Measurements from ENCODE around the gene PRKCA. TPM values are rescaled to one million over a fixed set of nuclear protein-coding genes. Genes with fewer than 3 reads are reported as not detected.
A peak's percentile ranks its signal among the peaks of the same experiment; 100 is the strongest.

Gene PRKCA
- total and polyA plus RNA-seq, 9 of the 15 experiments (the other 6 are each of a cell fraction or from before 2014, with no cell fraction given) = 3.2 to 33.0 (median 17.8) TPM

DNA sequence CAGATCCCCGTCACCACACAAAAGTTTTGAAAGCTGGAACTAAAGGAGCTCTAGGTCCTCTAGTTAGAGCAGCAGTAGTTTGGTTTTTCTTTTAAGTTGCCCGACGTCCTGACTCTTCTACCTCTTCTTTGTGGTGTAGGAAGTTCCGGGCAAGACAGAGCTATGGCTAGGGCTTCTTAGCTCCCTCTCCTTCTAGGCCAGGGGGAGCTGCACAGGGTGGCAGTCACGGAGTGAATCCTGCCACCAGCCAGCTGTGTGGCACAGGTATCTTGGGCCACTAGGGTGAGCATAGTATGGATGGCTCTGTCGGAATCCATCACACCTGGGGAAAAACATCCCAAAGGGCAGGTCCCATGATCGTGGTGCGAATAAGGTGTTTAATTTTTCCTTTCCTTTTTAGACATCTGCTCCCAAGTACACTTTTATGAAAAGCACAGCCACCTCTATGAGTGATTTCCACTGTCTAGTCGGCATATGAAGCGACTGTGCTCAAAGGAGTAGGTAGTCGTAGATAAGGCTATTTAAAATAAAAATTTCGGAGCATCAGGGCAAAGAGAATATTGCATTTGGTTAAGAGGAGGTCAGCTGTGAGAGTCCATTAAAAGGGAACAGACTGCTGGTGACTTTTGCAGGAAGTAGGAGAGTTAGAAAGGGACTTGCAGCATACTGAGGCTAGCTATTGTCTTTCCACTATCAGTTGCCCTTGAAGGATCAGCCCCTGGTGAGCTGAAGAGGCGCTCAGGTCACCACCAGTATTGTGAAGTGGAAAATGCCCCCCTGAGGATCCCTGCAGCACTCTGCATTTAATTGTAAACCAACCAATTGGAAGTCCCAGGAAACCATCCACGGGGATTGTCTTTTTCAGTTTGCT is 2.1 kb downstream of the PRKCA start (continued):
- 0 out of 2 replicates have a peak, but pooled peaks have one; percentile 52 for TF ChIP-seq TRIM25 (IDR thresholded peaks at IDR 0.05; ENCODE audit: borderline replicate concordance)
- TF ChIP-seq SOX6 (IDR thresholded peaks at IDR 0.05) = peak; percentile 78
- no peak for TF ChIP-seq ETV6 (IDR thresholded peaks at IDR 0.05; ENCODE audit: borderline replicate concordance in 1 of 2, low read depth in 2 of 2, low read length in 1 of 2)
- no peak for TF ChIP-seq ETV6 (CRISPR knock-in tag; IDR thresholded peaks at IDR 0.05; ENCODE audit: borderline replicate concordance)
- TF ChIP-seq DPF2 (IDR thresholded peaks at IDR 0.05) = peak; percentile 44; the same call in 1 of the 2 replicates
- no peak for TF ChIP-seq ZC3H8 (IDR thresholded peaks at IDR 0.05)
- peak; percentile 18 for TF ChIP-seq KAT2B (IDR thresholded peaks at IDR 0.05; ENCODE audit: low read depth, low read length)
- TF ChIP-seq ZSCAN29 (IDR thresholded peaks at IDR 0.05) = no peak
- TF ChIP-seq NR2C1 (IDR thresholded peaks at IDR 0.05) = peak; percentile 21; the same call in 1 of the 2 replicates
- no peak for TF ChIP-seq NR2C1 (tag; IDR thresholded peaks at IDR 0.05)
- peak; percentile 61 for TF ChIP-seq ZNF316 (IDR thresholded peaks at IDR 0.05)
- peak; percentile 65; the same call in 1 of the 2 replicates for TF ChIP-seq ARID3A (IDR thresholded peaks at IDR 0.05; ENCODE audit: borderline replicate concordance, low read depth, low read length)
- TF ChIP-seq, protein P1, sequence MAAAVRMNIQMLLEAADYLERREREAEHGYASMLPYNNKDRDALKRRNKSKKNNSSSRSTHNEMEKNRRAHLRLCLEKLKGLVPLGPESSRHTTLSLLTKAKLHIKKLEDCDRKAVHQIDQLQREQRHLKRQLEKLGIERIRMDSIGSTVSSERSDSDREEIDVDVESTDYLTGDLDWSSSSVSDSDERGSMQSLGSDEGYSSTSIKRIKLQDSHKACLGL (CRISPR knock-in tag; IDR thresholded peaks at IDR 0.05; ENCODE audit: borderline replicate concordance, poor library complexity, severe bottlenecking) = no peak
- TF ChIP-seq CBFB (CRISPR knock-in tag; IDR thresholded peaks at IDR 0.05) = no peak
- peak; percentile 84 for TF ChIP-seq HMBOX1 (IDR thresholded peaks at IDR 0.05)
- no peak for TF ChIP-seq TSHZ1 (CRISPR knock-in tag; IDR thresholded peaks at IDR 0.05)
- TF ChIP-seq NFRKB (IDR thresholded peaks at IDR 0.05; ENCODE audit: low read depth) = no peak
- peak; percentile 86 for TF ChIP-seq ESRRA (IDR thresholded peaks at IDR 0.05; ENCODE audit: borderline replicate concordance, low read depth)
- TF ChIP-seq ZNF263 (CRISPR knock-in tag; IDR thresholded peaks at IDR 0.05; ENCODE audit: borderline replicate concordance) = peak; percentile 46; the same call in 1 of the 2 replicates

Data from K562 (cell line).